Epithelial cell of proximal tubule (primary cell): ENCODE measurements around the gene CALD1. TPM values are rescaled to one million over a fixed set of nuclear protein-coding genes. Genes with fewer than 3 reads are reported as not detected.

Experiments used
- DNase-seq: peaks from one replicate; pipeline ENCODE4 v3.0.0-alpha.2; 2011; ENCODE audit warnings: low read depth
- H3K4me3 ChIP-seq: 2 replicates; pipeline ENCODE4 v1.5.1; 2011; ENCODE audit warnings: low read depth, mild to moderate bottlenecking, low read length
- CTCF ChIP-seq: conservative IDR thresholded peaks from 2 replicates; pipeline ENCODE4 v1.5.1; 2012; ENCODE audit warnings: low read depth, mild to moderate bottlenecking, low read length
- total RNA-seq: library from RNA; depleted of rRNA; stranded (reverse); fragments of >200 nt; gene quantifications from 2 replicates; pipeline ENCODE4 v1.2.3, GENCODE V29; 2015

CALD1 gene
- total RNA-seq, 1 donor from 2014 or later, result 140 TPM

GRCh38 chr7:134941185-134941900, 161.9 kb downstream of the CALD1 start:
- TF ChIP-seq CTCF, result no peak
- DNase-seq, result peak; percentile 93
- H3K4me3 ChIP-seq, result no peak overlapping the region

GRCh38 chr7:134941952-134942351, 162.5 kb downstream of the CALD1 start:
- DNase-seq, result no peak
- TF ChIP-seq CTCF, result no peak
- no peak overlapping the region for H3K4me3 ChIP-seq

- DNase-seq, result peak; percentile 47
- TF ChIP-seq CTCF, result no peak
- H3K4me3 ChIP-seq, result peak overlapping the region; percentile 4
Measured at GRCh38 chr7:134942690-134943466, 163.4 kb downstream of the CALD1 start.

GRCh38 chr7:134943785-134944400, 164.5 kb downstream of the CALD1 start:
- H3K4me3 ChIP-seq, result no peak overlapping the region
- DNase-seq, result no peak
- TF ChIP-seq CTCF, result peak; percentile 56

- TF ChIP-seq CTCF, result no peak
- no peak for DNase-seq
- no peak overlapping the region for H3K4me3 ChIP-seq
Measured at GRCh38 chr7:134945691-134946090, 166.3 kb downstream of the CALD1 start.

GRCh38 chr7:134946260-134946659, 166.8 kb downstream of the CALD1 start:
- no peak for TF ChIP-seq CTCF
- no peak for DNase-seq
- no peak overlapping the region for H3K4me3 ChIP-seq
